Superior temporal gyrus (tissue), 1 donor: ENCODE data around the gene LMTK3.
"Not testable (repeated sequence)": the region's sequence is repeated elsewhere in the genome, so short reads cannot be mapped to it uniquely, and the experiment has no call there.

Experiments
- DNase-seq: peaks from one replicate; pipeline ENCODE4 v3.0.0-alpha.2; 2016; ENCODE audit errors: extremely low spot score

LMTK3 gene

GRCh38 chr19:48507911-48508439 lies 3.7 kb downstream of the LMTK3 start:
- DNase-seq, result no peak

- no peak for DNase-seq
Measured at GRCh38 chr19:48506138-48506733, 5.4 kb downstream of the LMTK3 start.

GRCh38 chr19:48502350-48503018 lies 9.2 kb downstream of the LMTK3 start:
- DNase-seq, result no peak

- DNase-seq, result no peak
Measured at GRCh38 chr19:48501494-48502349, 9.9 kb downstream of the LMTK3 start.

GRCh38 chr19:48500830-48501493 lies 10.7 kb downstream of the LMTK3 start:
- no peak for DNase-seq

GRCh38 chr19:48499316-48500090 lies 12.1 kb downstream of the LMTK3 start:
- DNase-seq, result no peak

- no peak for DNase-seq
Measured at GRCh38 chr19:48498595-48499311, 12.9 kb downstream of the LMTK3 start.

GRCh38 chr19:48497728-48498594 lies 13.7 kb downstream of the LMTK3 start:
- DNase-seq, result no peak

- no peak for DNase-seq
Measured at GRCh38 chr19:48496959-48497727, 14.5 kb downstream of the LMTK3 start.

- DNase-seq, result no peak
Measured at GRCh38 chr19:48495396-48495795, 16.2 kb downstream of the LMTK3 start.

- no peak for DNase-seq
Measured at GRCh38 chr19:48493718-48494401, 17.8 kb downstream of the LMTK3 start.

GRCh38 chr19:48492925-48493717 lies 18.5 kb downstream of the LMTK3 start:
- DNase-seq, result peak; percentile 69

- no peak for DNase-seq
Measured at GRCh38 chr19:48491793-48492123, 19.9 kb downstream of the LMTK3 start.

- DNase-seq, result no peak
Measured at GRCh38 chr19:48490981-48491792, 20.4 kb downstream of the LMTK3 start.

GRCh38 chr19:48489608-48490216 lies 21.9 kb downstream of the LMTK3 start:
- DNase-seq, result peak; percentile 58

GRCh38 chr19:48488478-48488877 lies 23.2 kb downstream of the LMTK3 start:
- DNase-seq, result not testable (repeated sequence)
